Duodenal mucosa (tissue), 2 donors: ENCODE data around the gene PTPRG.

Source experiments
- H3K27ac ChIP-seq: one replicate; pipeline ENCODE4 v1.7.0; 2013; ENCODE audit warnings: low read depth, low read length
- H3K27me3 ChIP-seq, 2 donors: one replicate each; pipeline ENCODE4 v1.7.0; 2013; ENCODE audit warnings: low read length in 2 of 2, control low read depth in 1 of 2; ENCODE audit not compliant: insufficient read depth in 2 of 2, control insufficient read depth in 1 of 2
- H3K36me3 ChIP-seq, 2 donors: one replicate each; pipeline ENCODE4 v1.7.0; 2013; ENCODE audit warnings: low read length in 2 of 2, control low read depth in 1 of 2; ENCODE audit not compliant: insufficient read depth in 2 of 2, control insufficient read depth in 1 of 2
- H3K4me1 ChIP-seq, 2 donors: one replicate each; pipeline ENCODE4 v1.7.0; 2013; ENCODE audit warnings: low read length in 2 of 2, control low read depth in 1 of 2; ENCODE audit not compliant: insufficient read depth in 2 of 2, control insufficient read depth in 1 of 2
- H3K4me3 ChIP-seq, 2 donors: one replicate each; pipeline ENCODE4 v1.7.0; 2013; ENCODE audit warnings: low read length in 2 of 2, low read depth in 1 of 2
- H3K9ac ChIP-seq, 2 donors: one replicate each; pipeline ENCODE4 v1.7.0; 2013; ENCODE audit warnings: low read length in 2 of 2, low read depth in 1 of 2
- H3K9me3 ChIP-seq, 2 donors: one replicate each; pipeline ENCODE4 v1.7.0; 2013; ENCODE audit warnings: low read length in 2 of 2, control low read depth in 1 of 2; ENCODE audit not compliant: control insufficient read depth in 1 of 2

Gene PTPRG

GRCh38 chr3:61933798-61934504 lies 372.6 kb downstream of the PTPRG start:
- no peak overlapping the region for H3K9ac ChIP-seq
- peaks cover 2 to 10% of the 10 kb centered on the region in 2 donors for H3K9me3 ChIP-seq
- no peak overlapping the region for H3K27ac ChIP-seq
- no peaks in the 10 kb centered on the region for H3K4me1 ChIP-seq
- H3K4me3 ChIP-seq: no peak overlapping the region
- H3K27me3 ChIP-seq: no peaks in the 10 kb centered on the region
- H3K36me3 ChIP-seq: peaks cover 0 to 3% of the 10 kb centered on the region in 2 donors

DNA sequence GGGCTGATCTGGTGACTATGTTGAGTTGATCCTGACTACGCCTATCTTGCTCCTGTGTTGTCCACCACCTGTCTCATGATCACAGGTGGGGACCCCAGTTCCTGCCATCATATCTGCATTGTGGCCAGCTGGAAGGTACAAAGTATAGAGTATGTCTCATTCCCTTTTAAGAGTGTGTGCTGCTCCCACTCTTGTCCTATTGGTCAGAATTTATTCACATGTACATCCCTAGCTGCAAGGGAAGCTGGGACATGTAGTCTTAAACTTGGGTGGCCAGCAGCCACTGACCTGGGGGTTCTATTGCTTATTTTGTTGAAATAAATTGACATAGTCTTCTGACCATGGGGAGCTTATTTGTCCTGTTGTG lies 373.1 kb downstream of the PTPRG start:
- Histone ChIP-seq H3K27ac (no peak overlapping the region), H3K9ac (no peak overlapping the region), H3K9me3 (peaks cover 2 to 10% of the 10 kb centered on the region in 2 donors), H3K36me3 (peaks cover 0 to 3% of the 10 kb centered on the region in 2 donors), H3K4me3 (no peak overlapping the region), H3K4me1 (no peaks in the 10 kb centered on the region), H3K27me3 (no peaks in the 10 kb centered on the region)

DNA sequence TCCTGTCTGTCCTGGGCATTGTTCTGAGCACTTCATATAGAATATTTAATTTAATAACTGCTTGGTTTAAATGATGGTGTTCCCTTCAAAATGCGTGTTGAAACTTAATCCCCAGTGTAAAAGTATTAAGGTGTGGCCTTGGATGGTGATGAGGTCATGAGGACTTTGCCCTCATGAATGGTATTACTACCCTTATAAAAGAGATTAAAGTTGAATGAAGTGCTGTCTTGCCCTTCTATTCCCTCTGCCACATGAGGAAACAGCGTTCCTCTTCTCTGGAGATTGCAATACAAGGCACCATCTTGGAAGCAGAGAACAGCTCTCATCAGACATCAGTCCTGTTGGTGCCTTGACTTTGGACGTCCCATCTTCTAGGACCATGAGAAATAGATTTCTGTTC lies 374.4 kb downstream of the PTPRG start:
- Histone ChIP-seq H3K9ac (no peak overlapping the region), H3K4me3 (no peak overlapping the region), H3K9me3 (peaks cover 2 to 10% of the 10 kb centered on the region in 2 donors), H3K4me1 (no peaks in the 10 kb centered on the region), H3K27ac (no peak overlapping the region), H3K27me3 (no peaks in the 10 kb centered on the region), H3K36me3 (peaks cover 0 to 3% of the 10 kb centered on the region in 2 donors)

- no peak overlapping the region for H3K9ac ChIP-seq
- H3K27ac ChIP-seq: no peak overlapping the region
Measured at GRCh38 chr3:61936344-61936937, 375.1 kb downstream of the PTPRG start.

DNA sequence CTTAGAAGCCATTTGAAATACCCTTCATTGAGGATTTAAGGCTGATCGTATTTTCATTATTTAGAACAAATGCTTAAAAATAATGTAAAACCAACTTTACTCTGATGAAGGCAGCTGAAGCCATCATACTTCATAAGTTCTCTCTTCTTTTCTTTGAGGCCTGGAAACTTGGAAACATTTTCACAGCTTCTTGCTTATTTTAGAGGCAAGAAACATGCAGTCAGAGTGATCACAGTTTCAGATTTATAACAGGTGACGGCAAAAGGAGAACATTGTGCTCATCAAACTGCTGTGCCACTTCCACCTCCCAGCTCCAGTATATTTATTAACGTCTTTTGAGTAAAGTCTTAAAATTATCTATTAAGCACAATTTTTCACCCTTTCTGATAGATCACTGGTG lies 376.1 kb downstream of the PTPRG start:
- Histone ChIP-seq H3K4me1 (no peaks in the 10 kb centered on the region), H3K27me3 (no peaks in the 10 kb centered on the region), H3K9me3 (peaks cover 2 to 10% of the 10 kb centered on the region in 2 donors), H3K9ac (no peak overlapping the region), H3K27ac (no peak overlapping the region), H3K4me3 (no peak overlapping the region), H3K36me3 (peaks cover 0 to 3% of the 10 kb centered on the region in 2 donors)

More at GRCh38 chr3:61936344-61936937, 375.1 kb downstream of the PTPRG start:
- H3K4me3 ChIP-seq: no peak overlapping the region
- H3K27me3 ChIP-seq: no peaks in the 10 kb centered on the region
- peaks cover 2 to 10% of the 10 kb centered on the region in 2 donors for H3K9me3 ChIP-seq
- H3K4me1 ChIP-seq: no peaks in the 10 kb centered on the region
- H3K36me3 ChIP-seq: peaks cover 0 to 3% of the 10 kb centered on the region in 2 donors

- peaks cover 2 to 10% of the 10 kb centered on the region in 2 donors for H3K9me3 ChIP-seq
- H3K4me1 ChIP-seq: no peaks in the 10 kb centered on the region
- no peak overlapping the region for H3K27ac ChIP-seq
- no peak overlapping the region for H3K9ac ChIP-seq
- H3K4me3 ChIP-seq: no peak overlapping the region
- H3K36me3 ChIP-seq: peaks cover 0 to 3% of the 10 kb centered on the region in 2 donors
- no peaks in the 10 kb centered on the region for H3K27me3 ChIP-seq
Measured at GRCh38 chr3:61938878-61939549, 377.6 kb downstream of the PTPRG start.

- Histone ChIP-seq H3K4me1 (no peaks in the 10 kb centered on the region), H3K9ac (no peak overlapping the region), H3K9me3 (no peaks in the 10 kb centered on the region)
Measured at GRCh38 chr3:61940236-61940635, 378.9 kb downstream of the PTPRG start.

DNA sequence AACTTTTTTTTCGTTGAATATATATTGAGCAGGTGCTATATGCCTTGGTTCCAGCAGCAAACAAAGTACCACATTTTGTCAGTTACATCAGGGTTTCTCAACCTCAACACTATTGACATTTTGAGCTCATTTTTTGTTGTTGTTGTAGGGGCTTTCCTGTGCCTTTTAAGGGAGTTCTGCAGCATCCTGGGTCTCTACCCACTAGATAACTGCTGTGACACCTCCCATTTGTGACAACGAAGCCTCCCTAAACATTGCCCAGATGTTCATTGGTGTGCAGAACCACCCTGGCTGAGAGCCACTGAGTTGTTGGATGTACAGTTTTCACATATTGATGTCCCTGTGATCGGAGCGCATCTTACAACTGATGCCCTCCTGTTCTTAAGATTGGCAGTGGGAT lies 382.6 kb downstream of the PTPRG start:
- H3K9me3 ChIP-seq: no peaks in the 10 kb centered on the region
- no peak overlapping the region for H3K27ac ChIP-seq
- H3K36me3 ChIP-seq: no peaks in the 10 kb centered on the region
- no peak overlapping the region for H3K9ac ChIP-seq
- H3K4me3 ChIP-seq: no peak overlapping the region
- no peaks in the 10 kb centered on the region for H3K4me1 ChIP-seq
- H3K27me3 ChIP-seq: no peaks in the 10 kb centered on the region

More at GRCh38 chr3:61940236-61940635, 378.9 kb downstream of the PTPRG start:
- Histone ChIP-seq H3K27ac (no peak overlapping the region), H3K36me3 (no peaks in the 10 kb centered on the region), H3K4me3 (no peak overlapping the region), H3K27me3 (no peaks in the 10 kb centered on the region)

DNA sequence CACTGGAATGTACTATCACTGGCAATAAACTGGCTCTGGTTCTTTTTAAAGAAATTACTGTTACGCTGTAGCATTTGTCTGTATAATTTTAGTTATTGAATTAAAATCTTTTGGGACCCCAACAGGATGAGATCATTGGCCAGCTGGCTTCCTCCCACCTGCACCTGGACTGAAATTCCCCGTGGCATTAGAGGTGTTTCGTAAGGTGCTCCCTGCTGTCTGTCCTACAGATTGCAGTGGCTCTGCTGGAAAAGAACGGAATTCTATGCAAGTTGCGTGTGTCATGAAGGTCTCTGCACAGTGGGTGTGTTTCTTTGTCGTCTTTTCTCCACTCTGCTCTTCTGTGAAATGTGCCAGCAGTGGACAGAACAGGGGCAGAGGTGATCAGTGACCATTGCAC lies 383.4 kb downstream of the PTPRG start:
- no peaks in the 10 kb centered on the region for H3K36me3 ChIP-seq
- H3K4me3 ChIP-seq: no peak overlapping the region
- H3K4me1 ChIP-seq: no peaks in the 10 kb centered on the region
- no peak overlapping the region for H3K27ac ChIP-seq
- no peaks in the 10 kb centered on the region for H3K9me3 ChIP-seq
- no peaks in the 10 kb centered on the region for H3K27me3 ChIP-seq
- H3K9ac ChIP-seq: no peak overlapping the region

- no peak overlapping the region for H3K27ac ChIP-seq
- no peaks in the 10 kb centered on the region for H3K27me3 ChIP-seq
- no peaks in the 10 kb centered on the region for H3K36me3 ChIP-seq
- H3K9me3 ChIP-seq: no peaks in the 10 kb centered on the region
- no peak overlapping the region for H3K4me3 ChIP-seq
- H3K4me1 ChIP-seq: no peaks in the 10 kb centered on the region
- no peak overlapping the region for H3K9ac ChIP-seq
Measured at GRCh38 chr3:61945657-61946056, 384.3 kb downstream of the PTPRG start.
